Fibroblast of lung (primary cell): ENCODE measurements around the gene MRGPRE.

Source experiments
- CTCF ChIP-seq, 2 donors: IDR thresholded peaks in 1 of 2; conservative IDR thresholded peaks in 1 of 2; 1 replicate in 1 of 2; 2 replicates in 1 of 2; pipeline ENCODE4 v1.5.1; 2011 to 2012; ENCODE audit warnings: low read length in 2 of 2, control low read depth in 1 of 2, inconsistent platforms in 1 of 2, low read depth in 1 of 2, mild to moderate bottlenecking in 1 of 2
- EZH2 ChIP-seq: IDR thresholded peaks from 2 replicates; pipeline ENCODE4 v1.5.1; 2012; ENCODE audit warnings: low read length, control low read depth, mild to moderate bottlenecking; ENCODE audit errors: missing control alignments

DNA sequence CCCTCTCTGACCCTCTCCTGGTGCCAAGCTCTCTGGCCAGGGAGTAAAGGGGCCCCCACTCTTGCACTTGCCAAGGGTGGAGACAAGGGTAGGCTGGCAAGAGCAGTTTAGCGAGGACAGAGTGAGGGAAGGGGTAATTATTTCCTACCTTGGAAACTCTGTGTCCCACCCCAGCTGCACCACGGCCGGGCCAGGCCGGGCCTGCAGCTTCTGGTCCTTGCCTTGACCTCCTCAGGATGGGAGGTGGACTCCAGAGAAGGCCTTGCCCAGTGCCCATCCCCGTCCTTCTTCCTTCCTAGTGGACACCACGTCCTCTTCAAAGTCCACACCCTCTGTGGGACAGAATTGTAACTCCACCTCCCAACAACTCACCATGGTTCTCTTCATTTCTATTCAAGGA lies 48.7 kb downstream of the MRGPRE start:
- TF ChIP-seq CTCF (conservative IDR thresholded peaks at IDR 0.05 in 1 of 2, IDR thresholded peaks at IDR 0.05 in 1 of 2; ENCODE audit: low read depth in 1 of 2, low read length in 2 of 2): no peak
- TF ChIP-seq EZH2: no peak
